HG02943 (cell line): ENCODE data around the gene GABBR2.

Experiments
- ATAC-seq: cut with Tn5 transposase; IDR thresholded peaks from one replicate; pipeline ENCODE4 v1.9.1; 2021; ENCODE audit warnings: mild to moderate bottlenecking, low read depth, moderate library complexity; ENCODE audit not compliant: unreplicated experiment

Gene GABBR2

DNA sequence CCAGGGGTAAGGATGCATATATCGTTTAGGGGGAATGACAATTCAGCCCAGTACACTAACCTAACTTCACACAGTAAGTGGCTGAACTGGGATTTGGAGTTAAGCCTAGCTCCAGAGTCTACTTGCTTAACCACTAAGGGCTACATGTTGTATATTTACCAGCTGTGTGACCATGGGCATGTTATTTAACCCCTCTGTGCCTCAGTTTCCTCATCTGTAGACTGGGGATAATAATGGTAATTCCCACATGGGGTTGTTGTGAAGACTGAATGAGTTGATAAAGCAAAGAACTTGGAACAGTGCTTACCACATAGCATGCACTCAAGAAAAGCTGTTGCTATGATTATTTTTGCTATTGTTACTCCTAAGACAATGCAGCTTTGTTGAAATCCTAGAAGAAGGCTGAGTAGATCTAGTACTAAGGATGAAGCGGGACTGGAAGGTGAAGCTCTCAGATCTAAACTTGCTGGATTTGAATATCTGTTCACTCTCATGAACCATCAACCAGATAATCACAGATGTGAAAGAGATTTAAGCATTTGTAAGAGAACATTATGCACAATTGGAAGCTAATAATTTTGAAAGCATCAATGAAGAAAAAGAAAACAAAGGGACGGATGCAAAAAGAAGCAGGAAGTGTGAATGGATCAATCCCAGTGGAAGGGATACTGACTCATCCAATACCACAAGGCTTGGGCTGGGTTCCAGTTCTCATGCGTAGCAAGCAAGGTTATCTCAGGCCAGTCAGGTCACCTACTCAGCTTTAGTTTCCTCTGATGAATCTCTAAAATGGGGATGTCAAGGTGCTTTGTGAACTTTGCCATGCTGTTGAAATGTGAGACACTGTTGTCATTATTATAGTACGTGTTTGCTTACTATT, 374.8 kb downstream of the GABBR2 start:
- no peak for ATAC-seq

GRCh38 chr9:98332405-98332831, 376.3 kb downstream of the GABBR2 start:
- ATAC-seq, result no peak

- ATAC-seq, result no peak
These were observed 377.0 kb downstream of the GABBR2 start for GRCh38 chr9:98331536-98332259.

DNA sequence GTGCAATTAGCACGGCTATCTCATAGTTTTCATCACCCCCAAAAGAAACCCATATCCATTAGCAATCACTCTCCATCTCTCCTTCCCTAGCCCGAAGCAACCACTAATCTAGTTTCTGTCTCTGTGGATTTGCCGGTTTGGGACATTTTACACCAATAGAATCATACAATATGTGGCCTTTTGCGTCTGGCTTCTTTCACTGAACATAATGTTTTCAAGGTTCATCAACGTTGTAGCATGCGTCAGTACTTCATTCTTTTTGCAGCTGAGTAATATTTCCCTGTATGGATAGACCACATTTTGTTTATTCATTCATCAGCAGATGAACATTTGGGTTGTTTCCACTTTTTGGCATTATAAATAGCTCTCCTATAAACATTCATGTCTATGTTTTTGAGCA, 377.9 kb downstream of the GABBR2 start:
- no peak for ATAC-seq

DNA sequence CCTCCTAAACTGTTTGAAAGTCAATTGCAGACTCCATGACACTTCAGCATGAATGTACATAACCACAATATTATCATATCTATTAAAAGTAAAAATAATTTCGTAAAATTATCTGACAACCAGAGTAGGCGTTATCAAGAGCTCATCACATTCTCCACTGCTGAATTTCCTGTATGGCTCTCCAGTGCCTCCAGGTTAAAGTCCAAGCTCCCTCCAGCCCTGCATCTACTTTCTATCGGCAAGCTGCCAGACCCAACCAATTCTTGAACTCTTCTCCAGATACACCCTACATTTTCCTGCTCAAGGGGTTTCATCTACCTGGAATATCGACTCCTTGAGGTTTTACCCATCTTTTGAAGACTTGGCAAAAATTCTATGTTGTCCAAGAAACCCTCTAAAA, 378.8 kb downstream of the GABBR2 start:
- no peak for ATAC-seq

DNA sequence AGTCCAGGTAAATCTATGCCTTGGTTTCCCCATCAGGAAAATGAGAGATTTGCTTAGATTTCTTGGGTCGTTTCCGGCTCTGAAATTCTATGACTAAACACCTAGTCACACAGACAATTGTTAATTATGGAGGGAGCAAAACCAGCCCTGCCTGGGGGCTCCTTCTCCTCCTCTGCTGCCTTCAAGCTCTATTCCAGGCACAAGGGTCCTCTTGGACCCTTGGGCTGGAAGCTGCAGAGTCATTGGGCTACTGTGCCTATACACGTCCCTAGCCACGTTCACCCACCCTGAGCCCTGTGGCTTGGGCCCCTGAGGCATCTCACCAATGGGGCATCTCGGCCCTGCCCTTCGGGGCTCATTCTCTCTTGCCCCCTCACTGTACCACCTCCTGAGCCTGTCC, 379.5 kb downstream of the GABBR2 start:
- no peak for ATAC-seq

DNA sequence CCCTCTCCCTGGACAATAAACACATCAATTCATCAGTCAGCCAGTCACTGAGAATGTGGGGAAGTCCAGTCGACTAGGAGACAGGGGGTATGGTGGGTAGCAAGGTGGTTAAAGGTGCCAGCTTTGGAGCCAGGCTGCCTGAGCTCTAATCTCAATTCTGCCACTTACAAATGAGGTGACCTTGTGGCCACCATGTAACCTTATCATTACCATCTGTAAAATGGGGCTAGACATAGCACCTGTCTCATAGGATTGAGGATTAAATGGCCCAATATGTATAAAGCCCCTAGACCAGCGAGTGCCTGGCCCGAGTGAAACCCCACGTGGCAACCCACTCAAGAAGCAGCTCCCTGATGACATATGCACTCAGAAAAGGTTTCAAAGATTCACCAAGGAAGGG, 380.0 kb downstream of the GABBR2 start:
- no peak for ATAC-seq

GRCh38 chr9:98328141-98328540, 380.6 kb downstream of the GABBR2 start:
- ATAC-seq, result no peak

DNA sequence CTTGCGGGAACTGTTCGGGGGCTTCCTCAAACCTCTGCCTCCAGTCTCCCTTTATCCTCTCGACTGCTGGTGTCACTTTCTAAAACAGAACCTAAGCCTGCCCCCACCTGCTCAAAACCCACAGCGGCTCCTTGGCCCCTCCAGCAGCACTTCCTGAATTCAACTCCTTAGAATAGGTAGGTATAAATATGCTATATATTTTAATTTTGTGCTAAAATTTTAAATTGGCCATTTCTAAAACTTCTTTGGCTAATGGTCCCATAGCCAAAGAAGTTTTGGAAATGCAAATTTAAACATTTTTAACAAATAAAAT, 381.5 kb downstream of the GABBR2 start:
- ATAC-seq, result no peak

- ATAC-seq, result no peak
These were observed 382.1 kb downstream of the GABBR2 start for GRCh38 chr9:98326459-98327248.

- no peak for ATAC-seq
These were observed 383.9 kb downstream of the GABBR2 start for GRCh38 chr9:98324801-98325200.

- ATAC-seq, result no peak
These were observed 385.0 kb downstream of the GABBR2 start for GRCh38 chr9:98323831-98324135.

GRCh38 chr9:98323051-98323830, 385.5 kb downstream of the GABBR2 start:
- no peak for ATAC-seq

DNA sequence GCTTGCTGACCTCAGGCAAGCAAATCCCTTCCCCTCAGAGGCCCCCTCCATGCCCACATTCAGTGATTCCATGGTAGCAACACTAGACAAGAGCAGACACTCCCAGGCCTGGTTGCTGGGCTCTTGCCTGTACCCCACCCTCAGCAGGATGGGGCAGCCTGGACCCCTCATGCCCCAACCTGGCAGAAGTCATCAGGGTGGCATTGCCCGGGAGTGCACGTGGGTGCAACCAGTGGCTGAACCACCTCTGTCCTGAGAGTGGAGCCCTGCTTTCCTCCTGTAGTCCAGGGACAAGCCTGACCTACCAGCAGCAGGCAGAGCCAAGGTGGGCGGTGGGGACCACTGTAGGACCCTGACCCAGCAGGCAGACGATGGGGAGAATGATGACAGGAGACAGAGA, 387.5 kb downstream of the GABBR2 start:
- no peak for ATAC-seq

DNA sequence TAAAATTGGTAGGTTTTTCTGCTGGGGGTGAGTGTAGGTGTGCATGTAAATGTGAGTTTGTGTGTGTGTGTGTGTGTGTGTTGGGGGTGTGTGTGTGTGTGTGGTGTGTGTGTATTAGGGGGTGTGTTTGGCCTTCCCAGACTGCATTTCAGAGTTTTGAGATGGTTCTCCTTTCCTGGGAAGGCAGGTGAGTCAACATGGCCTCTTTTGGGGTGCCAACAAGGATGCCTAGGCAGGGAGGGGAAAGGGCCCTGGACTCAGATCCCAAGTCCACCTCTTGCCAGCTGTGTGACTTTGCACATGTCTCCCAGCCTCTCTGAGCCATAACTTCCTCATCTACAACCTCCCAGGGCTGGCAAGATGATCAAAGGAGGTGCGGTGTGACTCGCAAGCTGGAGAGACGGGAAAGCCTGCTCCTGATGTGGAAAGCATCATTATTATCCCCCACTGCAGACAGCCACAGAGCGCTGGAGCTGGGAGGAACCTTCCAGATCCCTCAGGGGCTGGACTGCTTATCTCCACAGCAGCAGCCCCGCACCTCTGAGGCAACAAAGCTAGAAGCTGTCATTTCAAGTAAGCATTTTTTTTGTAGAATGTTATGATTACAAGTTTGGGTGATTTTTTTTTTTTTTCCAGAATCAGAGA, 389.8 kb downstream of the GABBR2 start:
- ATAC-seq, result no peak

- ATAC-seq, result no peak
These were observed 390.5 kb downstream of the GABBR2 start for GRCh38 chr9:98318041-98318790.

DNA sequence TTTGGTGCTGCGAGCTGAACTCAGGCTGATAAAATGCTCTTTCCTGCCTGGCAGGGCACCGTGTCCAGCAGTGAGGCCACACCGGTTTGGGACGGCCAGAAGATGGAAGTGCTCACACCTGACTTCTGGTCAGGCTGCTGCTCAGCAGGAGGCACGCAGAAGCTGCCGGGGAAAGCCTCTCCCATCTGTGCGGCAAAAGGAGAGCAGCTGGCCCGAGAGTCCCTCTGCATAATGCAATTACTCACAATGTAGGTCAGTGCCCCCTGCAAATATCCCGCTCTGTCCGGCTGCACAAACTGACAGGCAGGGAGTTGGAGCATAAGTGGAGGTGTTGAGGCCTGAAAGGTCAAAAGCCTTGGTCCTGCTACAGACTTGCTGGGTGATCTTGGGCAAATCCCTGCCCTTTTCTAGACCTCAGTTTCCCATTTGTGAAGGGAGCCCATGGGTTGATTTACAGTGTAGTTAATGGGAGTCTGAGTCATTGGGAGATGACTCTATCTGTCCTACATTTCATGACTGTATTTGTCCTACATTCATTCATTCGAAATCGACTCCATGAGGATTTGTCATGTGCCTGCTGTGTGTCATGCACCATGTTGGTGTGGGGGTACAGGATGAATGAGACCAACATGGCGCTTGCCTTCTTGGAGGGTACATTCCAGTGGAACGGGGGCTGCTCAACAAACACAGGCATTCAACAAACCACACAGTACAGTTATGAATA, 391.4 kb downstream of the GABBR2 start:
- no peak for ATAC-seq

DNA sequence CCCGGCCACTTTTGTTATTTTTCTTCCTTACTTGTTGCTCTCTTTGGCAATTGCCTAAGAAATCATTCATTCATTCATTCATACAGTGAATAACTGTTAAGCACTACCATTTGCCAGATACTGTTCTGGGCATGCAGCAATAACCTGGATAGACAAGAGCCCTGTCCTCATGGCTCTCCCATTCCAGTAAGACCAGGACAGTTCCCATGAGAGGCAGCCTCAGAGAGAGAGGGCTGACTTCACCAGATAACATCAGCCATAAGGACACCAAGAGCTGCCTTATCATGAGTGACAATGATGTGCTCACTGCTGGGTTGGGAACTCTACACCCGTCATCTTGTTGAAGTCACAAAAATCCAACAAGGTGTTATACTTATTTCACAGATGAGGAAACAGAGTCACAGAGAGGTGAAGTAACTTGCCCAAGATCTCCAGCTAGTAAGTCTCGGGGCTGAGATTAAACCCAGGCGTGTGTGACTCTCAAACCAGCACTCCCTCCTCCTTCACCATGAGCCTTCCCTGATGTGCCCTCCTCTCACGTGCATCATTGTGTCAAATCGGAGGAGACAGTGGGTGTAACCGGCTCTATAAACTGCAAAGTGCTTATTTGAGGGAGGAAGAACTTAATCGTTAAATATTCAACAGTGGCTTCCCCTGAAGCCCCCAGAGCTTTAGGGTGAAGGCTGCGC, 392.1 kb downstream of the GABBR2 start:
- ATAC-seq, result no peak
